Measurements from ENCODE around the gene REXO4.

GRCh38 chr9:133423216-133423615, 5.4 kb upstream of the REXO4 start:
- TF ChIP-seq CTCF (IDR thresholded peaks at IDR 0.05; ENCODE audit: extremely low read depth in 1 of 2, insufficient read depth in 1 of 2, low read depth in 1 of 2, low read length in 2 of 2) (no peak), JUN (IDR thresholded peaks at IDR 0.05; ENCODE audit: borderline replicate concordance, insufficient read depth, insufficient read length, low read depth) (no peak), POLR2A (IDR thresholded peaks at IDR 0.05; ENCODE audit: low read depth, low read length) (no peak), MAX (IDR thresholded peaks at IDR 0.05; ENCODE audit: insufficient read depth, insufficient read length) (no peak), MYC (IDR thresholded peaks at IDR 0.05; ENCODE audit: low read depth, low read length) (no peak)

Measured in endothelial cell of umbilical vein (primary cell).